Ectodermal cell (in vitro differentiated cells): ENCODE results near the gene MAGED2.
A peak's percentile ranks its signal among the peaks of the same experiment; 100 is the strongest.

ENCODE experiments used
- H3K27ac ChIP-seq: 2 replicates; pipeline ENCODE4 v1.7.0; 2013; ENCODE audit warnings: mild to moderate bottlenecking, low read depth, low read length; ENCODE audit not compliant: insufficient read depth, poor library complexity, severe bottlenecking
- H3K27me3 ChIP-seq: 2 replicates; pipeline ENCODE4 v1.7.0; 2013; ENCODE audit warnings: mild to moderate bottlenecking, low read length; ENCODE audit not compliant: insufficient read depth, control insufficient read depth, poor library complexity, severe bottlenecking
- H3K36me3 ChIP-seq: one replicate; pipeline ENCODE4 v1.7.0; 2013; ENCODE audit warnings: low read length; ENCODE audit not compliant: control insufficient read depth, insufficient read depth
- H3K4me1 ChIP-seq: one replicate; pipeline ENCODE4 v1.7.0; 2013; ENCODE audit warnings: low read length; ENCODE audit not compliant: control insufficient read depth, insufficient read depth
- H3K4me3 ChIP-seq: 2 replicates; pipeline ENCODE4 v1.7.0; 2013; ENCODE audit warnings: low read depth, low read length, control low read depth; ENCODE audit not compliant: insufficient read depth
- H3K9me3 ChIP-seq: 2 replicates; pipeline ENCODE4 v1.7.0; 2013; ENCODE audit warnings: mild to moderate bottlenecking, low read length, moderate library complexity; ENCODE audit not compliant: control insufficient read depth
- WGBS, 2 experiments: methylation state at CpG; one replicate each; pipeline ENCODE4 v1.1.7; 2013; ENCODE audit warnings: missing lambda C conversion rate in 2 of 2; 5-methylcytosine and 5-hydroxymethylcytosine counted together

Gene MAGED2

DNA sequence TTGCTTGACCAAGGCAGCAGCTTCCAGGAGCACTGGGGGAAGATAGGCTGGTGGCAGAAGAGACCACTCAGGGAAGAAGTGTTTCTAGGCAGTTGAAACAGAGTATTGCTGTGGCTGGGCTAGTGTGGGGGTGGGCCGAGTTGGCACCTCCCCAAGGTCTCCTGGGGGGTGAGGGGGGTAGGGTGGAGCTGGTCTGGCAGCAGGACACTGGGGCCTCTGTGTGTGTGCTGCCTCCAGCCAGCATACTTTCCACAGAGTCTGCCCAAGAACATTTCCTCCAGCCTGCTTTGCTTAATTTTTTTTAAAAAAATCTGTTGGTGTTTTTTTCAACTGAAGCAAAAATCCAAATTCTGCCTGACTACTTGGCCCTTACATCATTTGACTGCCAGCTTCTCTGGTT is 13.5 kb upstream of the MAGED2 start:
- no peaks in the 10 kb centered on the region for H3K36me3 ChIP-seq
- H3K4me3 ChIP-seq: no peak overlapping the region
- 50 to 57% methylated on average over 1 of the region's 1 CpG for WGBS, 2 experiments
- no peaks in the 10 kb centered on the region for H3K9me3 ChIP-seq
- H3K4me1 ChIP-seq: no peaks in the 10 kb centered on the region
- no peaks in the 10 kb centered on the region for H3K27me3 ChIP-seq
- no peak overlapping the region for H3K27ac ChIP-seq

DNA sequence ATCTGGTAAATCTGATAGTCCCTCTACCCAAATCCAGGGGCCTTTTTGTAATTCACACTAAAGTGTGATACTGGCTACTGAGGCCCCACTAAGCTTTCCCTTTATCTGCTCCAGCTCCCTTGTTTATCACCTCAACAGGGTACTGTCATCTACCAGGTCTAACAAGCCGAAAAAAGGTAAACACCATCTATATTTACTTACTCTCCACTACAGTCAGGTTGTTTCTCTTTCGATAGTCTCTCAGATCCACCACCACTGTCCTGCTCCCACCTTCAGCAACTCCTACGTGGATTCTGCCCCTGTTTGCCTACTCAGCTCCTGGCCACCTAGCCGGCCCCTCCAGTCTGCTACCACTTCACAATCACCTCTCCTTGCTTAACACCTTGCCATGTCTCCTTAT is 12.8 kb upstream of the MAGED2 start:
- Histone ChIP-seq H3K4me1 (no peaks in the 10 kb centered on the region), H3K27me3 (no peaks in the 10 kb centered on the region), H3K27ac (no peak overlapping the region), H3K9me3 (no peaks in the 10 kb centered on the region), H3K36me3 (no peaks in the 10 kb centered on the region), H3K4me3 (no peak overlapping the region)
- 93 to 94% methylated on average over 4 of the region's 4 CpGs for WGBS, 2 experiments

DNA sequence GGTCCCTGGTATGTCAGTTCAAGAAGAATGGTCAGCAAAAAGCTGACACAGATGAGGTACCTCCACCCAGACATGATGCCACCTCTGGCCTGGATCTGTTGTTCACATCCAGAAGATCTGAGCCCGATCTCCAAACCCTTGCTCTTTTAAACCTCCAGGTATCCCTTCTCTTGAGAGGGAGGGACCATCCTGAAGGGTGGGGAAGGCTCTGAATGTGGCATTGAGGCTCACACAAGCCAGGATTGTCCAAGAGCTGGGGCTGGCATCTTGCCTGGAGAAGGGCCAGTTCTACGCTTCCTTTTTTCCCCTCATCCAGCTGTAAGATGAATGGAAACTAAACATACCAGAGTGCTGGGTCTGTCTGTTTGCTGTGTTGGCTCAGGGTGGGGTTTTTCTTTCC is 9.4 kb upstream of the MAGED2 start, which contains the start of gene ITIH6:
ITIH6 (minus strand) TSS at position 119 of the 400 bp plus-strand sequence; CDS start at position 74, 45 bp downstream.
- H3K4me3 ChIP-seq: no peak within 1 kb of the TSS
- H3K4me1 ChIP-seq: no peaks in the 10 kb centered on the region
- no peaks in the 10 kb centered on the region for H3K9me3 ChIP-seq
- 88 to 96% methylated on average over 1 to 2 of the region's 2 CpGs for WGBS, 2 experiments
- no peaks in the 10 kb centered on the region for H3K36me3 ChIP-seq
- no peak within 1 kb of the TSS for H3K27ac ChIP-seq
- no peaks in the 10 kb centered on the region for H3K27me3 ChIP-seq

DNA sequence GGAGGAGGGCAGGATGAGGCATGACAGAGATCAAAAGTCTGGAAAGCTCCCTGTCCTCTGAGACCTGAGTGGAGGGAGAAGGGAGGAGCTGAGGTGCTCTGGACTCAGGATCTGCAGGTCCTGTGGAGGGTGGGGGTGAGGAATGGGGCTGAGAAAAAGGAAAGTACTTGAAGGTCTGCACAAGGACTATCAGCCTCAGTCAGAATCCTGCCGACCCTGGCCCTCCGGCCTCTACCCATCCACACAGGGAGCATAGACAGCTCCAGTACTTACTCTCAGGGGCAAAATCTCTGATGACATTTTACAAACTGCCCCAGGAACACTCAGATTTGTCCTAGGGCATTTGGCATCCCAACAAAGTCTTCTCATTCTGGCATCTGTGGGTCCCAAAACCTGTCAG is 8.5 kb upstream of the MAGED2 start:
- no peaks in the 10 kb centered on the region for H3K4me1 ChIP-seq
- no peak overlapping the region for H3K27ac ChIP-seq
- H3K27me3 ChIP-seq: no peaks in the 10 kb centered on the region
- no peaks in the 10 kb centered on the region for H3K9me3 ChIP-seq
- 83 to 86% methylated on average over 2 of the region's 2 CpGs for WGBS, 2 experiments
- no peak overlapping the region for H3K4me3 ChIP-seq
- H3K36me3 ChIP-seq: no peaks in the 10 kb centered on the region

DNA sequence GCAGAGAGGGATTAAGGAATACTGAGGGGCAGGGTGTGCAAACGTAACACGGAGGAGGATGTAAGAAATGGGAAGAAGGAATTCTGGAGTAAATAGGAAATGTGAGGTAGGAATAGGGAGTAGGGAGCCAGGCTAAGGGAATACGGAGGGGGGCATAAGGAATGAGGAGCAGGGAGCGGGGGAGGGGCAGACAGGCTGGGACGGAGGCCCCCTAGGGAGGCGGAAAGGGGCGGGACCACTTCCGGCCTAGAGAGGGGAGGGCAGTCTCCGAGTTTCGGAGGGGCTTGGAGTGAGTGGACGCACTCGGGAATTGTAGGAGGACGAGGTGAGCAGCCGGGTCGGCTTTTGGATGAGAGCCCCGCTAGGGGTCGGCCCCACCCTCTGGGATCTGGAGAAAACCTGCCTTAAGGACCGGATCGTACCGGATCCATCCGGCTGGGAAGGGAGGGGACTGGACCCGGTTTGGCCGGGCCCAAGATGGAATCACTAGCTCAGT is 612 bp downstream of the MAGED2 start:
- H3K36me3 ChIP-seq: peaks cover 18% of the 10 kb centered on the region
- H3K4me1 ChIP-seq: no peaks in the 10 kb centered on the region
- H3K27ac ChIP-seq: peak overlapping the region; percentile 98
- WGBS, 2 experiments: 0 to 1% methylated on average over 23 of the region's 23 CpGs
- H3K4me3 ChIP-seq: peak overlapping the region; percentile 69
- H3K27me3 ChIP-seq: no peaks in the 10 kb centered on the region
- H3K9me3 ChIP-seq: no peaks in the 10 kb centered on the region

DNA sequence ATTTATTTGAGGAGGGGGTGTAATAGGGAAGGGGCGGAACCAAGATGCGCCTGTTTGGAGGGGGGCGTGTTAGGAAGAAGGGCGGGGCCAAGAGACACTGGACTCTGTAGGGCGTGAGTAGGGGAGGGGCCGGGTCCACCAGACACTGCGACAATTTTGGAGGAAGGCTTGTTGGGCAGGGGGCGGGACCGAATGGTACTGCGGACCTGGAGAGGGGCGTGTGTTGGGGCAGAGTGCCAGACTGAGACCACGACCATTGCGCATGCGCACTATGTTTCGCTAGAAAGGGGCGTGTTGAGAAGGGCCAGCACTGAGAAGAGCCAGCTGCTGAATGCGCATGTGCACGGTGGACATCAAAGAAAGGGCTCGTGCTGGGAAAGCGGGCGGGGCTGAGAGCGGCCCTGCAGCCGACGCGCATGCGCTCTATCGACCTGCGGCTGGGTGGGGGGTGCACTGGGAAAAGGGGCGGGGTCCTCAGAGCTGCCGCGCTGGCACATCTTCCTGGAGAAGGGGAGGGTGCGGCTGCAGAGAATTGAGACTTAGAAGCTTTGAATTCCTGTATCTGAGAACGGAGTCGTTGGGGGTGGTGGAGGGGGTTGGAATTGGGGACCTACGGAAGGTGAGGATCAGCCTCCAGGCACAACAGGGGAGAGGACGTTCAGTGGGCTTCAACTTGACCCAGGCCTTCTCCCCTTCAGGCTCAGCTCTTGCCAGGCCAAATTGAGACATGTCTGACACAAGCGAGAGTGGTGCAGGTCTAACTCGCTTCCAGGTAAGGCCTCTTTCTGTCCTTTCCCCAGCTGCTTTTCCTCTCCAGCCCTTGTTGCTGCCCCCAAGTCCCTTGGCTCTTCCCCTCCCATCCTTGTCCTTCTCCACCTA is 1.3 kb downstream of the MAGED2 start:
- no peaks in the 10 kb centered on the region for H3K9me3 ChIP-seq
- no peaks in the 10 kb centered on the region for H3K4me1 ChIP-seq
- H3K4me3 ChIP-seq: peak overlapping the region; percentile 69
- H3K27me3 ChIP-seq: no peaks in the 10 kb centered on the region
- WGBS, 2 experiments: 0 to 1% methylated on average over 38 of the region's 38 CpGs
- H3K27ac ChIP-seq: peak overlapping the region; percentile 98
- H3K36me3 ChIP-seq: peaks cover 23% of the 10 kb centered on the region

DNA sequence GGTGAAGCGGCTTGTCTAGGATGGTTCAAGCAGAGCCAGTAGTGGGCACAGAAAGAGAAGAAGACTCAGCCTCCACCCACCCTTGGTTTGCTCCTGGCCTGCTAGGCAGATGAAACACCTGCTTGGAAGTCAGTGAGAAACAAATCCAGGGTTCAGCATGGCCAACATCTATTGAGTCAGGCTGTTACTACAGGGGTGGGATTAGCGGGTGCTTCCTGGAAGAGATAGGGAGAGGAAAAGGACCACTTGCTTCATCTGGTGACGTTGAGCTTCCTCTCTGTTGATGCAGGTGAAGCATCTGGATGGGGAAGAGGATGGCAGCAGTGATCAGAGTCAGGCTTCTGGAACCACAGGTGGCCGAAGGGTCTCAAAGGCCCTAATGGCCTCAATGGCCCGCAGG is 3.0 kb downstream of the MAGED2 start:
- 95 to 99% methylated on average over 5 of the region's 5 CpGs for WGBS, 2 experiments
- Histone ChIP-seq H3K4me1 (no peaks in the 10 kb centered on the region), H3K27me3 (no peaks in the 10 kb centered on the region), H3K36me3 (peaks cover 34% of the 10 kb centered on the region), H3K9me3 (no peaks in the 10 kb centered on the region), H3K27ac (no peak overlapping the region), H3K4me3 (no peak overlapping the region)

DNA sequence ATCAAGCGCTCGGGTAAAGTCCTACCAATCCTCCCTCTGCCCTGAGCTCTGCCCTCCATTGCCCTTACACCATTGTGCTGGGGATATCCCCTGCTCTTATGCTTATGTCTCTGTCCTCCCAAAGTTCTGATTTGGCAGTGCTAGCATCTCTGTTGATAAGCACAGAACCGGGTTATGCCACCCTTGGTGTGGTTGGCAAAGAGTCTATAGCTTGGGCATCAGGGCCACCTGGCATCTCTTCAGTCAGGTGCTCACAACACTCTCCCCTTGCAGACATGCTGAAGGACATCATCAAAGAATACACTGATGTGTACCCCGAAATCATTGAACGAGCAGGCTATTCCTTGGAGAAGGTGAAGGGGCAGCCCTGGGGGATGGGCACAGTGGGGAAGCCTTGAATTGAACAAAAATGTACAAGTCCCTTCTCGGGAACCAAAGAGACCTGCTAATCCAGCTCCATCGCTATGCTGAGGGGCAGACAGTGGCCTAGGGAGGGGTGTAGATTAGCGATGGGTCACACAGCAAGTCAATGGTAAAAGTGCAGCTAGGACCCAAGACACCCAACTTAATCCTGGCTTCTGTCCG is 3.8 kb downstream of the MAGED2 start:
- H3K9me3 ChIP-seq: no peaks in the 10 kb centered on the region
- H3K4me3 ChIP-seq: no peak overlapping the region
- 96 to 98% methylated on average over 9 of the region's 9 CpGs for WGBS, 2 experiments
- H3K36me3 ChIP-seq: peaks cover 36% of the 10 kb centered on the region
- no peaks in the 10 kb centered on the region for H3K4me1 ChIP-seq
- H3K27me3 ChIP-seq: no peaks in the 10 kb centered on the region
- no peak overlapping the region for H3K27ac ChIP-seq

DNA sequence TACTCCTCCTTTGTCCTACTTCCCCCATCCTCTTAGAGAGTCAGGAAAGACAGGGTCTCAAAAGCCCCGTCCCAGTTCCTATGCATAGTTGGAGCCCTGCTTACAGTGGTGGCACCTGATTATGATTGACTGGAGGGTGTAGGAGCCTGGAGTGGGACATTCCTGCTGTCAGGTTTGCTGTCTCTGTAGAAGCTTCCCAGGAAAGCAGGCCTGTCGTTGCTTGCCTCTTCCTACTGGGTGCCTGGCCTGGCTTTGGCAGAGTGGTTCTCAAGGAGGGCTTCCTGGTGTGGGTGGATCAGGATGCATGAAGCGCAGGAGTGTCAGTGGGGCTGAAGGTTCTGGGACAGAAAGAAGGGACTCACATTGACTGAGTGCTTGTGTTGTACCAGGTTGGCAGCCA is 4.8 kb downstream of the MAGED2 start:
- WGBS, 2 experiments: 93 to 95% methylated on average over 3 of the region's 3 CpGs
- no peaks in the 10 kb centered on the region for H3K27me3 ChIP-seq
- H3K4me3 ChIP-seq: no peak overlapping the region
- peaks cover 36% of the 10 kb centered on the region for H3K36me3 ChIP-seq
- no peaks in the 10 kb centered on the region for H3K9me3 ChIP-seq
- no peak overlapping the region for H3K27ac ChIP-seq
- H3K4me1 ChIP-seq: no peaks in the 10 kb centered on the region

DNA sequence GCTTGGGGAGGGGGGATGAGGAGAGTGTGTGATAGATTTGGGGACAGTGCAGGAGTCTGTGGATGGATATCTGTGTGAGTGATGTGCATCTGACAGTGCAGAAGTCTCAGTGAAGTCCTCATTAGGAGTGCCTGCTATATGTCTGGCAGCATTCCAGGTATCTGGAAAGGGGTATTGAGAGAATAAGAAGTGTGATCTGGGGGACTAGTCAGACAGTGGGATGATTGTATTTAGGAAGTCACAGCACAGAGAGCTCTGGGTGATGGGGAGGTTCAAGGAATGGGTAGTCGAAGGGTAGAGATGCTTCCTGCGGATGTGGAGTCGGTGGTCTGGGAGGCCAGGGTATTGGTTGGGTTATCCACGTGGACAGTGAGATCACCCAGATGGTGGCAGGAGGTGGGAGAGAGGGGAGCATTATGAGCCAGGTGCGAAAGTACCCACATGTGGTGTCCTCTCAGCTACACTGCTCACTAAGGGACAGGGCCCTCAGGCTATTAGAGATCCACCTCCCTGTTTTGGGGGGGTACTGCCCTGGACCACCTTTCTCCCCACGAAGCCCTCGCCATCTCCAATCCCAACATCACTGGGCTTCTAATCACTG is 9.8 kb downstream of the MAGED2 start:
- Histone ChIP-seq H3K4me1 (no peaks in the 10 kb centered on the region), H3K27ac (no peak overlapping the region), H3K36me3 (peaks cover 18% of the 10 kb centered on the region), H3K4me3 (no peak overlapping the region), H3K27me3 (no peaks in the 10 kb centered on the region), H3K9me3 (no peaks in the 10 kb centered on the region)
- WGBS, 2 experiments: 91 to 95% methylated on average over 5 to 7 of the region's 7 CpGs
